HEK293 (cell line): ENCODE measurements around the gene COL13A1.

Source experiments
- EGR2 ChIP-seq: fragments of 450-650 bp; formaldehyde crosslinking; IDR thresholded peaks from 2 replicates; pipeline ENCODE4 v1.5.1; 2016; ENCODE audit warnings: low read depth, missing biosample characterization, missing genetic modification characterization
- GLIS2 ChIP-seq: fragments of 450-650 bp; formaldehyde crosslinking; IDR thresholded peaks from 2 replicates; pipeline ENCODE4 v1.5.1; 2016; ENCODE audit warnings: missing biosample characterization, missing genetic modification characterization
- RBAK ChIP-seq: fragments of 450-650 bp; formaldehyde crosslinking; IDR thresholded peaks from 2 replicates; pipeline ENCODE4 v1.5.1; 2016; ENCODE audit warnings: missing biosample characterization, missing genetic modification characterization
- SETDB1 ChIP-seq: IDR thresholded peaks from one replicate; pipeline ENCODE4 v1.6.1; 2017; ENCODE audit warnings: mild to moderate bottlenecking, low read length, moderate library complexity, mixed read lengths; ENCODE audit not compliant: insufficient read length
- SP7 ChIP-seq: fragments of 450-650 bp; formaldehyde crosslinking; IDR thresholded peaks from 2 replicates; pipeline ENCODE4 v1.5.1; 2016; ENCODE audit warnings: missing biosample characterization, missing genetic modification characterization
- ZBTB17 ChIP-seq: fragments of 450-650 bp; formaldehyde crosslinking; IDR thresholded peaks from 2 replicates; pipeline ENCODE4 v1.5.1; 2016; ENCODE audit warnings: missing biosample characterization, missing genetic modification characterization
- ZFP69B ChIP-seq: fragments of 450-650 bp; formaldehyde crosslinking; IDR thresholded peaks from 2 replicates; pipeline ENCODE4 v1.5.1; 2016; ENCODE audit warnings: missing biosample characterization, missing genetic modification characterization
- ZIC2 ChIP-seq: fragments of 450-650 bp; formaldehyde crosslinking; IDR thresholded peaks from 2 replicates; pipeline ENCODE4 v1.5.1; 2016; ENCODE audit warnings: missing biosample characterization, missing genetic modification characterization
- ZNF112 ChIP-seq: fragments of 450-650 bp; formaldehyde crosslinking; IDR thresholded peaks from 2 replicates; pipeline ENCODE4 v1.5.0; 2017; ENCODE audit warnings: missing biosample characterization, missing genetic modification characterization
- ZNF19 ChIP-seq: fragments of 450-650 bp; formaldehyde crosslinking; IDR thresholded peaks from 2 replicates; pipeline ENCODE4; 2016; ENCODE audit warnings: missing biosample characterization, missing genetic modification characterization, low read depth
- ZNF223 ChIP-seq: fragments of 450-650 bp; formaldehyde crosslinking; IDR thresholded peaks from 2 replicates; pipeline ENCODE4 v1.5.1; 2016; ENCODE audit warnings: missing biosample characterization, missing genetic modification characterization
- ZNF335 ChIP-seq: fragments of 450-650 bp; formaldehyde crosslinking; conservative IDR thresholded peaks from 2 replicates; pipeline ENCODE4 v1.5.1; 2016; ENCODE audit warnings: missing biosample characterization, missing genetic modification characterization
- ZNF366 ChIP-seq: fragments of 450-650 bp; formaldehyde crosslinking; conservative IDR thresholded peaks from 2 replicates; pipeline ENCODE4 v1.5.1; 2016; ENCODE audit warnings: missing biosample characterization, missing genetic modification characterization
- ZNF391 ChIP-seq: fragments of 450-650 bp; formaldehyde crosslinking; IDR thresholded peaks from 2 replicates; pipeline ENCODE4 v1.5.1; 2016; ENCODE audit warnings: low read depth, missing biosample characterization, missing genetic modification characterization, borderline replicate concordance
- ZNF426 ChIP-seq: fragments of 450-650 bp; formaldehyde crosslinking; IDR thresholded peaks from 2 replicates; pipeline ENCODE4 v1.5.1; 2017; ENCODE audit warnings: missing biosample characterization, missing genetic modification characterization, mild to moderate bottlenecking, inconsistent platforms, moderate library complexity
- ZNF530 ChIP-seq: fragments of 450-650 bp; formaldehyde crosslinking; IDR thresholded peaks from 2 replicates; pipeline ENCODE4 v1.5.1; 2016; ENCODE audit warnings: low read depth, missing biosample characterization, missing genetic modification characterization
- ZNF585B ChIP-seq: fragments of 450-650 bp; formaldehyde crosslinking; IDR thresholded peaks from 2 replicates; pipeline ENCODE4 v1.5.1; 2016; ENCODE audit warnings: missing biosample characterization, missing genetic modification characterization
- ZNF596 ChIP-seq: fragments of 450-650 bp; IDR thresholded peaks from 2 replicates; pipeline ENCODE4 v1.5.0; 2018; ENCODE audit warnings: missing biosample characterization, mild to moderate bottlenecking, missing genetic modification characterization, moderate library complexity
- ZNF600 ChIP-seq: fragments of 450-650 bp; formaldehyde crosslinking; IDR thresholded peaks from 2 replicates; pipeline ENCODE4 v1.5.1; 2016; ENCODE audit warnings: missing biosample characterization, missing genetic modification characterization
- ZNF629 ChIP-seq: fragments of 450-650 bp; formaldehyde crosslinking; IDR thresholded peaks from 2 replicates; pipeline ENCODE4 v1.5.1; 2017; ENCODE audit warnings: missing biosample characterization, missing genetic modification characterization
- ZNF664 ChIP-seq: fragments of 450-650 bp; formaldehyde crosslinking; IDR thresholded peaks from 2 replicates; pipeline ENCODE4 v1.5.1; 2016; ENCODE audit warnings: missing biosample characterization, missing genetic modification characterization
- ZNF777 ChIP-seq: fragments of 450-650 bp; formaldehyde crosslinking; IDR thresholded peaks from 2 replicates; pipeline ENCODE4 v1.5.1; 2017; ENCODE audit warnings: missing biosample characterization, missing genetic modification characterization, borderline replicate concordance
- ZSCAN16 ChIP-seq: fragments of 450-650 bp; formaldehyde crosslinking; IDR thresholded peaks from 2 replicates; pipeline ENCODE4 v1.5.1; 2016; ENCODE audit warnings: missing biosample characterization, missing genetic modification characterization
- ZXDB ChIP-seq: fragments of 450-650 bp; formaldehyde crosslinking; IDR thresholded peaks from 2 replicates; pipeline ENCODE4 v1.5.1; 2016; ENCODE audit warnings: missing biosample characterization, missing genetic modification characterization
- TF ChIP-seq, protein P1 (sequence below): fragments of 450-650 bp; formaldehyde crosslinking; IDR thresholded peaks from 2 replicates; pipeline ENCODE4 v1.5.1; 2016; ENCODE audit warnings: missing biosample characterization, missing genetic modification characterization
- TF ChIP-seq, protein P2 (sequence below): fragments of 450-650 bp; formaldehyde crosslinking; IDR thresholded peaks from 2 replicates; pipeline ENCODE4 v1.5.1; 2016; ENCODE audit warnings: missing biosample characterization, missing genetic modification characterization
- TF ChIP-seq, protein P3 (sequence below): fragments of 450-650 bp; formaldehyde crosslinking; IDR thresholded peaks from 2 replicates; pipeline ENCODE4 v1.5.1; 2016; ENCODE audit warnings: missing biosample characterization, missing genetic modification characterization
- TF ChIP-seq, protein P4 (sequence below): fragments of 450-650 bp; formaldehyde crosslinking; IDR thresholded peaks from 2 replicates; pipeline ENCODE4 v1.5.1; 2016; ENCODE audit warnings: missing biosample characterization, missing genetic modification characterization
- TF ChIP-seq, protein P5 (sequence below): fragments of 450-650 bp; formaldehyde crosslinking; IDR thresholded peaks from 2 replicates; pipeline ENCODE4 v1.5.1; 2016; ENCODE audit warnings: missing biosample characterization, missing genetic modification characterization, low read depth
- TF ChIP-seq, protein P6 (sequence below): fragments of 450-650 bp; formaldehyde crosslinking; IDR thresholded peaks from 2 replicates; pipeline ENCODE4 v1.5.1; 2016; ENCODE audit warnings: missing biosample characterization, missing genetic modification characterization

Gene COL13A1

DNA sequence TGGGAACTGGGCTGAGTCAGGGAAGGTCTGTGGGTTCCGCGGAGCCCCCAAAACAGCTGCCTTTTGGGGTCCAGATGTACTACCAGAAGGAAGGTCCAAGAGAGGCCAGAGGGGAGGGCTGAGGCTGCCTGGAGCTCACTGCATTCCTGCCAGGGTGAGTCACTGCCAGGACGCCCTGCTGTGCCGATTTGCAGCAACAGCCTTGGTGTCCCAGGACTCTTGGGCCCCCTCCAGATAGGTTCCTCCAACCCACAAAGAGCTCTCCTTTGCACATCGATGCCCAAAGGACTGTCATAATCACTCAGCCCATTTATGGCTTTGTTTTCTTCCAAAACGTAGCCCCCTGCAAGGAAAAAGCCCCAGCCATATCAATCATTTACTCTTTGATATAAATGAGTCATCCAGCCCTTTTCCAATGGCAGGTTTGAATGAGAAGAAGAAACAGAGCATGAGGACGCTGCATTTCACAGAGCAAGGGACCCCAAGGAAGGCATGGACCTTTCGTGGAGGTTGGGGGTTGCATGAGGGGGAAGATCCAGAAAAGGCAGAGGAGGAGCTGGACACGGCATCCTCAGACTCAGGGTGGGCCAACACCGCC is 32.2 kb upstream of the COL13A1 start (continued):
- TF ChIP-seq ZNF629 (tag by site-specific recombination) (0 out of 2 replicates have a peak, but pooled peaks have one; percentile 16), ZBTB17 (tag by site-specific recombination) (peak; percentile 58), ZNF777 (tag by site-specific recombination) (no peak), ZNF664 (tag by site-specific recombination) (no peak), ZSCAN16 (tag by site-specific recombination) (no peak), SP7 (tag by site-specific recombination) (peak; percentile 63; the same call in 1 of the 2 replicates), GLIS2 (tag by site-specific recombination) (0 out of 2 replicates have a peak, but pooled peaks have one; percentile 43), ZNF596 (tag by site-specific recombination) (no peak), ZNF223 (no peak), ZNF426 (tag by site-specific recombination) (no peak), RBAK (tag by site-specific recombination) (no peak), ZXDB (no peak), ZNF391 (tag by site-specific recombination) (no peak), ZIC2 (tag by site-specific recombination) (peak; percentile 84), ZNF335 (tag by site-specific recombination) (no peak), SETDB1 (no peak), ZNF585B (tag by site-specific recombination) (no peak), ZNF600 (peak; percentile 68; the same call in 1 of the 2 replicates), ZNF19 (tag by site-specific recombination) (no peak), ZNF366 (0 out of 2 replicates have a peak, but pooled peaks have one; percentile 6), EGR2 (tag by site-specific recombination) (no peak), ZNF530 (tag by site-specific recombination) (no peak), ZNF112 (tag by site-specific recombination) (no peak), ZFP69B (tag by site-specific recombination) (0 out of 2 replicates have a peak, but pooled peaks have one; percentile 17)
- TF ChIP-seq, protein P1, sequence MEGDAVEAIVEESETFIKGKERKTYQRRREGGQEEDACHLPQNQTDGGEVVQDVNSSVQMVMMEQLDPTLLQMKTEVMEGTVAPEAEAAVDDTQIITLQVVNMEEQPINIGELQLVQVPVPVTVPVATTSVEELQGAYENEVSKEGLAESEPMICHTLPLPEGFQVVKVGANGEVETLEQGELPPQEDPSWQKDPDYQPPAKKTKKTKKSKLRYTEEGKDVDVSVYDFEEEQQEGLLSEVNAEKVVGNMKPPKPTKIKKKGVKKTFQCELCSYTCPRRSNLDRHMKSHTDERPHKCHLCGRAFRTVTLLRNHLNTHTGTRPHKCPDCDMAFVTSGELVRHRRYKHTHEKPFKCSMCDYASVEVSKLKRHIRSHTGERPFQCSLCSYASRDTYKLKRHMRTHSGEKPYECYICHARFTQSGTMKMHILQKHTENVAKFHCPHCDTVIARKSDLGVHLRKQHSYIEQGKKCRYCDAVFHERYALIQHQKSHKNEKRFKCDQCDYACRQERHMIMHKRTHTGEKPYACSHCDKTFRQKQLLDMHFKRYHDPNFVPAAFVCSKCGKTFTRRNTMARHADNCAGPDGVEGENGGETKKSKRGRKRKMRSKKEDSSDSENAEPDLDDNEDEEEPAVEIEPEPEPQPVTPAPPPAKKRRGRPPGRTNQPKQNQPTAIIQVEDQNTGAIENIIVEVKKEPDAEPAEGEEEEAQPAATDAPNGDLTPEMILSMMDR (tag by site-specific recombination), result no peak
- TF ChIP-seq, protein P2, sequence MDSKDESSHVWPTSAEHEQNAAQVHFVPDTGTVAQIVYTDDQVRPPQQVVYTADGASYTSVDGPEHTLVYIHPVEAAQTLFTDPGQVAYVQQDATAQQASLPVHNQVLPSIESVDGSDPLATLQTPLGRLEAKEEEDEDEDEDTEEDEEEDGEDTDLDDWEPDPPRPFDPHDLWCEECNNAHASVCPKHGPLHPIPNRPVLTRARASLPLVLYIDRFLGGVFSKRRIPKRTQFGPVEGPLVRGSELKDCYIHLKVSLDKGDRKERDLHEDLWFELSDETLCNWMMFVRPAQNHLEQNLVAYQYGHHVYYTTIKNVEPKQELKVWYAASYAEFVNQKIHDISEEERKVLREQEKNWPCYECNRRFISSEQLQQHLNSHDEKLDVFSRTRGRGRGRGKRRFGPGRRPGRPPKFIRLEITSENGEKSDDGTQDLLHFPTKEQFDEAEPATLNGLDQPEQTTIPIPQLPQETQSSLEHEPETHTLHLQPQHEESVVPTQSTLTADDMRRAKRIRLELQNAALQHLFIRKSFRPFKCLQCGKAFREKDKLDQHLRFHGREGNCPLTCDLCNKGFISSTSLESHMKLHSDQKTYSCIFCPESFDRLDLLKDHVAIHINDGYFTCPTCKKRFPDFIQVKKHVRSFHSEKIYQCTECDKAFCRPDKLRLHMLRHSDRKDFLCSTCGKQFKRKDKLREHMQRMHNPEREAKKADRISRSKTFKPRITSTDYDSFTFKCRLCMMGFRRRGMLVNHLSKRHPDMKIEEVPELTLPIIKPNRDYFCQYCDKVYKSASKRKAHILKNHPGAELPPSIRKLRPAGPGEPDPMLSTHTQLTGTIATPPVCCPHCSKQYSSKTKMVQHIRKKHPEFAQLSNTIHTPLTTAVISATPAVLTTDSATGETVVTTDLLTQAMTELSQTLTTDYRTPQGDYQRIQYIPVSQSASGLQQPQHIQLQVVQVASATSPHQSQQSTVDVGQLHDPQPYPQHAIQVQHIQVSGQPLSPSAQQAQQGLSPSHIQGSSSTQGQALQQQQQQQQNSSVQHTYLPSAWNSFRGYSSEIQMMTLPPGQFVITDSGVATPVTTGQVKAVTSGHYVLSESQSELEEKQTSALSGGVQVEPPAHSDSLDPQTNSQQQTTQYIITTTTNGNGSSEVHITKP (tag by site-specific recombination), result peak; percentile 88
- TF ChIP-seq, protein P3, sequence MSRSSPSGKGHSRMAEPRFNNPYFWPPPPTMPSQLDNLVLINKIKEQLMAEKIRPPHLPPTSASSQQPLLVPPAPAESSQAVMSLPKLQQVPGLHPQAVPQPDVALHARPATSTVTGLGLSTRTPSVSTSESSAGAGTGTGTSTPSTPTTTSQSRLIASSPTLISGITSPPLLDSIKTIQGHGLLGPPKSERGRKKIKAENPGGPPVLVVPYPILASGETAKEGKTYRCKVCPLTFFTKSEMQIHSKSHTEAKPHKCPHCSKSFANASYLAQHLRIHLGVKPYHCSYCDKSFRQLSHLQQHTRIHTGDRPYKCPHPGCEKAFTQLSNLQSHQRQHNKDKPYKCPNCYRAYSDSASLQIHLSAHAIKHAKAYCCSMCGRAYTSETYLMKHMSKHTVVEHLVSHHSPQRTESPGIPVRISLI, result no peak
- TF ChIP-seq, protein P4, sequence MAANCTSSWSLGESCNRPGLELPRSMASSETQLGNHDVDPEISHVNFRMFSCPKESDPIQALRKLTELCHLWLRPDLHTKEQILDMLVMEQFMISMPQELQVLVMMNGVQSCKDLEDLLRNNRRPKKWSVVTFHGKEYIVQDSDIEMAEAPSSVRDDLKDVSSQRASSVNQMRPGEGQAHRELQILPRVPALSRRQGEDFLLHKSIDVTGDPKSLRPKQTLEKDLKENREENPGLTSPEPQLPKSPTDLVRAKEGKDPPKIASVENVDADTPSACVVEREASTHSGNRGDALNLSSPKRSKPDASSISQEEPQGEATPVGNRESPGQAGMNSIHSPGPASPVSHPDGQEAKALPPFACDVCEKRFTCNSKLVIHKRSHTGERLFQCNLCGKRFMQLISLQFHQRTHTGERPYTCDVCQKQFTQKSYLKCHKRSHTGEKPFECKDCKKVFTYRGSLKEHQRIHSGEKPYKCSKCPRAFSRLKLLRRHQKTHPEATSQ (tag by site-specific recombination), result no peak
- TF ChIP-seq, protein P5, sequence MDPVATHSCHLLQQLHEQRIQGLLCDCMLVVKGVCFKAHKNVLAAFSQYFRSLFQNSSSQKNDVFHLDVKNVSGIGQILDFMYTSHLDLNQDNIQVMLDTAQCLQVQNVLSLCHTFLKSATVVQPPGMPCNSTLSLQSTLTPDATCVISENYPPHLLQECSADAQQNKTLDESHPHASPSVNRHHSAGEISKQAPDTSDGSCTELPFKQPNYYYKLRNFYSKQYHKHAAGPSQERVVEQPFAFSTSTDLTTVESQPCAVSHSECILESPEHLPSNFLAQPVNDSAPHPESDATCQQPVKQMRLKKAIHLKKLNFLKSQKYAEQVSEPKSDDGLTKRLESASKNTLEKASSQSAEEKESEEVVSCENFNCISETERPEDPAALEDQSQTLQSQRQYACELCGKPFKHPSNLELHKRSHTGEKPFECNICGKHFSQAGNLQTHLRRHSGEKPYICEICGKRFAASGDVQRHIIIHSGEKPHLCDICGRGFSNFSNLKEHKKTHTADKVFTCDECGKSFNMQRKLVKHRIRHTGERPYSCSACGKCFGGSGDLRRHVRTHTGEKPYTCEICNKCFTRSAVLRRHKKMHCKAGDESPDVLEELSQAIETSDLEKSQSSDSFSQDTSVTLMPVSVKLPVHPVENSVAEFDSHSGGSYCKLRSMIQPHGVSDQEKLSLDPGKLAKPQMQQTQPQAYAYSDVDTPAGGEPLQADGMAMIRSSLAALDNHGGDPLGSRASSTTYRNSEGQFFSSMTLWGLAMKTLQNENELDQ (tag by site-specific recombination), result no peak
- TF ChIP-seq, protein P6, sequence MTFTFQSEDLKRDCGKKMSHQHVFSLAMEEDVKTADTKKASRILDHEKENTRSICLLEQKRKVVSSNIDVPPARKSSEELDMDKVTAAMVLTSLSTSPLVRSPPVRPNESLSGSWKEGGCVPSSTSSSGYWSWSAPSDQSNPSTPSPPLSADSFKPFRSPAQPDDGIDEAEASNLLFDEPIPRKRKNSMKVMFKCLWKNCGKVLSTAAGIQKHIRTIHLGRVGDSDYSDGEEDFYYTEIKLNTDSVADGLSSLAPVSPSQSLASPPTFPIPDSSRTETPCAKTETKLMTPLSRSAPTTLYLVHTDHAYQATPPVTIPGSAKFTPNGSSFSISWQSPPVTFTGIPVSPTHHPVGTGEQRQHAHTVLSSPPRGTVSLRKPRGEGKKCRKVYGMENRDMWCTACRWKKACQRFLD (tag by site-specific recombination), result no peak
